ENCODE measurements around the gene PIH1D1. TPM values are rescaled to one million over a fixed set of nuclear protein-coding genes. Genes with fewer than 3 reads are reported as not detected.

PIH1D1 gene
- total and polyA plus RNA-seq, 10 of the 15 experiments (the other 5 are each of a cell fraction or from before 2014, with no cell fraction given) = 16.1 to 153 (median 106) TPM

DNA sequence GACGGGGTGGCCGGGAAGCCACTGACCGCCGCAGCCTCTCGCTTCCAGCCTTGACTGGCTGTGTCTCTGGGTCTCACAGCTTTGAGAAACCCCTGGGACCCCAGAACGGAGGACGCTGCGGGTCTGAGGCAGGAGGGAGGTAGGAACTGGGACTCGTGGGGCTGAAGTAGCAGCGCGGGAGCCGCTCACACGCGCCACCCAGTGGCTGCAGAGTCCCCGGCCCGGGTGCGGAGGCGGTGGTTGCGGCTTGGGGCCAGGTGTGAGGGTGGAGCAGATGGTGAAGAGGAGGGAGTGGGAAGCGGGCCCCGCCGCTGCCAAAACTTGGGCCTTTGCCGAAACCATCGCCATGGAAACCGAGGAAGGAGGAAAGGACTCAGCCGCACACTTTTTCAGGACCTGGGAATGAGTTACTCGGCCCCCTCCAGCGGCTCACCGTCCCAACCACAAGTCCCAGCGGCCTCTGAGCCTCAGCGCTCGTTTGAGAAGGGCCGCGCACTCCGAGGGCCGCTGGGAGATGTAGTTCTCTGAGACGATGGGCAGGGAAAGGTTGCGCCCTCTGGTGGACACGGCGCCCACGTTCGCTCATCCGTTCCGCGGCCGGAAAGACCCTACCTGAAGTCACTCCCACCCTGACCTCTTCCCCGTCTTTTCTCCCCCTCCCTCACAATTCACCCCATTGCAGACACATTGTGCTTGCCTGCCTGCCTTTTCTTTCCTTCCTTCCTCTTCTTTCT lies 8.1 kb downstream of the PIH1D1 start (continued):
- TF ChIP-seq EGR1 (IDR thresholded peaks at IDR 0.05; ENCODE audit: borderline replicate concordance in 1 of 2, low read depth in 2 of 2, low read length in 2 of 2) (peak; percentile 16 to 99), NR2F1 (conservative IDR thresholded peaks at IDR 0.05) (peak; percentile 70), HCFC1 (IDR thresholded peaks at IDR 0.05; ENCODE audit: low read length) (peak; percentile 99), RBBP5 (conservative IDR thresholded peaks at IDR 0.05) (no peak), SIN3A (IDR thresholded peaks at IDR 0.05; ENCODE audit: low read depth, low read length) (peak; percentile 29; the same call in 1 of the 2 replicates), POU2F2 (IDR thresholded peaks at IDR 0.05; ENCODE audit: borderline replicate concordance, low read depth, low read length) (no peak; the same call in 1 of the 3 replicates), MYB (IDR thresholded peaks at IDR 0.05; ENCODE audit: borderline replicate concordance, low read depth, low read length) (no peak), NFYA (IDR thresholded peaks at IDR 0.05; ENCODE audit: borderline replicate concordance, low read depth, low read length) (no peak), HDAC2 (IDR thresholded peaks at IDR 0.05) (no peak), YBX1 (IDR thresholded peaks at IDR 0.05) (no peak), NFYB (IDR thresholded peaks at IDR 0.05; ENCODE audit: insufficient read depth, low read depth, low read length) (no peak), PML (IDR thresholded peaks at IDR 0.05; ENCODE audit: low read length) (no peak), CHD2 (IDR thresholded peaks at IDR 0.05; ENCODE audit: borderline replicate concordance, low read depth, low read length) (peak; percentile 76; the same call in 1 of the 2 replicates), TAF1 (IDR thresholded peaks at IDR 0.05; ENCODE audit: borderline replicate concordance, low read depth, low read length) (no peak), ZBED1 (IDR thresholded peaks at IDR 0.05; ENCODE audit: borderline replicate concordance) (no peak), ZNF274 (IDR thresholded peaks at IDR 0.05; ENCODE audit: insufficient read depth, insufficient read length) (no peak), EZH2 (IDR thresholded peaks at IDR 0.05; ENCODE audit: borderline replicate concordance, control insufficient read depth, low read depth, low read length) (no peak), WRNIP1 (IDR thresholded peaks at IDR 0.05; ENCODE audit: borderline replicate concordance, low read depth, low read length) (no peak), KAT2A (conservative IDR thresholded peaks at IDR 0.05; ENCODE audit: control insufficient read depth, low read depth, low read length) (no peak)
- TF ChIP-seq, protein P1, sequence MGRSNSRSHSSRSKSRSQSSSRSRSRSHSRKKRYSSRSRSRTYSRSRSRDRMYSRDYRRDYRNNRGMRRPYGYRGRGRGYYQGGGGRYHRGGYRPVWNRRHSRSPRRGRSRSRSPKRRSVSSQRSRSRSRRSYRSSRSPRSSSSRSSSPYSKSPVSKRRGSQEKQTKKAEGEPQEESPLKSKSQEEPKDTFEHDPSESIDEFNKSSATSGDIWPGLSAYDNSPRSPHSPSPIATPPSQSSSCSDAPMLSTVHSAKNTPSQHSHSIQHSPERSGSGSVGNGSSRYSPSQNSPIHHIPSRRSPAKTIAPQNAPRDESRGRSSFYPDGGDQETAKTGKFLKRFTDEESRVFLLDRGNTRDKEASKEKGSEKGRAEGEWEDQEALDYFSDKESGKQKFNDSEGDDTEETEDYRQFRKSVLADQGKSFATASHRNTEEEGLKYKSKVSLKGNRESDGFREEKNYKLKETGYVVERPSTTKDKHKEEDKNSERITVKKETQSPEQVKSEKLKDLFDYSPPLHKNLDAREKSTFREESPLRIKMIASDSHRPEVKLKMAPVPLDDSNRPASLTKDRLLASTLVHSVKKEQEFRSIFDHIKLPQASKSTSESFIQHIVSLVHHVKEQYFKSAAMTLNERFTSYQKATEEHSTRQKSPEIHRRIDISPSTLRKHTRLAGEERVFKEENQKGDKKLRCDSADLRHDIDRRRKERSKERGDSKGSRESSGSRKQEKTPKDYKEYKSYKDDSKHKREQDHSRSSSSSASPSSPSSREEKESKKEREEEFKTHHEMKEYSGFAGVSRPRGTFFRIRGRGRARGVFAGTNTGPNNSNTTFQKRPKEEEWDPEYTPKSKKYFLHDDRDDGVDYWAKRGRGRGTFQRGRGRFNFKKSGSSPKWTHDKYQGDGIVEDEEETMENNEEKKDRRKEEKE (IDR thresholded peaks at IDR 0.05) = no peak
- TF ChIP-seq, protein P2, sequence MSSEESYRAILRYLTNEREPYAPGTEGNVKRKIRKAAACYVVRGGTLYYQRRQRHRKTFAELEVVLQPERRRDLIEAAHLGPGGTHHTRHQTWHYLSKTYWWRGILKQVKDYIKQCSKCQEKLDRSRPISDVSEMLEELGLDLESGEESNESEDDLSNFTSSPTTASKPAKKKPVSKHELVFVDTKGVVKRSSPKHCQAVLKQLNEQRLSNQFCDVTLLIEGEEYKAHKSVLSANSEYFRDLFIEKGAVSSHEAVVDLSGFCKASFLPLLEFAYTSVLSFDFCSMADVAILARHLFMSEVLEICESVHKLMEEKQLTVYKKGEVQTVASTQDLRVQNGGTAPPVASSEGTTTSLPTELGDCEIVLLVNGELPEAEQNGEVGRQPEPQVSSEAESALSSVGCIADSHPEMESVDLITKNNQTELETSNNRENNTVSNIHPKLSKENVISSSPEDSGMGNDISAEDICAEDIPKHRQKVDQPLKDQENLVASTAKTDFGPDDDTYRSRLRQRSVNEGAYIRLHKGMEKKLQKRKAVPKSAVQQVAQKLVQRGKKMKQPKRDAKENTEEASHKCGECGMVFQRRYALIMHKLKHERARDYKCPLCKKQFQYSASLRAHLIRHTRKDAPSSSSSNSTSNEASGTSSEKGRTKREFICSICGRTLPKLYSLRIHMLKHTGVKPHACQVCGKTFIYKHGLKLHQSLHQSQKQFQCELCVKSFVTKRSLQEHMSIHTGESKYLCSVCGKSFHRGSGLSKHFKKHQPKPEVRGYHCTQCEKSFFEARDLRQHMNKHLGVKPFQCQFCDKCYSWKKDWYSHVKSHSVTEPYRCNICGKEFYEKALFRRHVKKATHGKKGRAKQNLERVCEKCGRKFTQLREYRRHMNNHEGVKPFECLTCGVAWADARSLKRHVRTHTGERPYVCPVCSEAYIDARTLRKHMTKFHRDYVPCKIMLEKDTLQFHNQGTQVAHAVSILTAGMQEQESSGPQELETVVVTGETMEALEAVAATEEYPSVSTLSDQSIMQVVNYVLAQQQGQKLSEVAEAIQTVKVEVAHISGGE (CRISPR knock-in tag; IDR thresholded peaks at IDR 0.05) = no peak
- TF ChIP-seq, protein P3, sequence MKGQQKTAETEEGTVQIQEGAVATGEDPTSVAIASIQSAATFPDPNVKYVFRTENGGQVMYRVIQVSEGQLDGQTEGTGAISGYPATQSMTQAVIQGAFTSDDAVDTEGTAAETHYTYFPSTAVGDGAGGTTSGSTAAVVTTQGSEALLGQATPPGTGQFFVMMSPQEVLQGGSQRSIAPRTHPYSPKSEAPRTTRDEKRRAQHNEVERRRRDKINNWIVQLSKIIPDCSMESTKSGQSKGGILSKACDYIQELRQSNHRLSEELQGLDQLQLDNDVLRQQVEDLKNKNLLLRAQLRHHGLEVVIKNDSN (IDR thresholded peaks at IDR 0.05; ENCODE audit: borderline replicate concordance, extremely low read length, insufficient read depth, low read depth, low read length) = no peak
